Upper lobe of left lung (tissue), 6 donors: Measurements from ENCODE around the gene NMB. TPM values are rescaled to one million over a fixed set of nuclear protein-coding genes. Genes with fewer than 3 reads are reported as not detected.
"Not testable (repeated sequence)": the region's sequence is repeated elsewhere in the genome, so short reads cannot be mapped to it uniquely, and the experiment has no call there.

Experiments
- ATAC-seq, 2 donors: fragments of 200-7000 bp; cut with Tn5 transposase; one replicate each; pipeline ENCODE4 v1.9.1; 2022; ENCODE audit warnings: mild to moderate bottlenecking in 2 of 2, moderate library complexity in 2 of 2; ENCODE audit not compliant: low FRiP score in 2 of 2
- DNase-seq, 2 donors: peaks; one replicate each; pipeline ENCODE4 v3.0.0-alpha.2; 2019 to 2020
- H3K27ac ChIP-seq, 4 donors: fragments of 200-600 bp; sonication (generic); one replicate each; pipeline ENCODE4 v1.5.1; 2016 to 2019
- H3K27me3 ChIP-seq, 4 donors: fragments of 200-600 bp; sonication (generic); one replicate each; pipeline ENCODE4 v1.5.1; 2017 to 2019
- H3K36me3 ChIP-seq, 4 donors: fragments of 200-600 bp; sonication (generic); one replicate each; pipeline ENCODE4 v1.5.1; 2016 to 2019
- H3K4me1 ChIP-seq, 4 donors: fragments of 200-600 bp; sonication (generic); one replicate each; pipeline ENCODE4 v1.5.1; 2018 to 2019
- H3K4me3 ChIP-seq, 4 donors: fragments of 200-600 bp; sonication (generic); one replicate each; pipeline ENCODE4 v1.5.1; 2017 to 2019; ENCODE audit warnings: mild to moderate bottlenecking in 2 of 4, moderate library complexity in 1 of 4
- H3K9me3 ChIP-seq, 4 donors: fragments of 200-600 bp; sonication (generic); one replicate each; pipeline ENCODE4 v1.5.1; 2018 to 2019
- EP300 ChIP-seq, 4 donors: sonication (generic); formaldehyde crosslinking; IDR thresholded peaks; one replicate each; pipeline ENCODE4 v1.5.1; 2017; ENCODE audit warnings: antibody characterized with exemption in 4 of 4, control low read depth in 2 of 4
- POLR2A ChIP-seq, 4 donors: fragments of 450-650 bp; IDR thresholded peaks; one replicate each; pipeline ENCODE4 v1.5.1; 2016 to 2017; ENCODE audit warnings: antibody characterized with exemption in 4 of 4, mild to moderate bottlenecking in 2 of 4
- POLR2AphosphoS5 ChIP-seq, 2 donors: sonication (generic); formaldehyde crosslinking; IDR thresholded peaks; one replicate each; pipeline ENCODE4 v1.5.1; 2017; ENCODE audit warnings: antibody characterized with exemption in 2 of 2
- WGBS, 2 donors: methylation state at CpG; one replicate each; pipeline ENCODE4 v1.1.5; 2017 to 2018; 5-methylcytosine and 5-hydroxymethylcytosine counted together
- total RNA-seq, 6 donors: library from RNA; depleted of rRNA in 4 of 6; stranded (reverse); fragments of >200 nt in 4 of 6; gene quantifications; one replicate each; pipeline versions ENCODE4 v1.1.0 to v1.2.1, GENCODE V29; 2016 to 2021
- TF ChIP-seq, protein P1 (sequence below), 6 experiments: fragments of 450-650 bp in 4 of 6; fragments of 200-600 bp in 2 of 6; sonication (generic) in 2 of 6; IDR thresholded peaks; one replicate each; pipeline ENCODE4 v1.5.1; 2016 to 2019; ENCODE audit warnings: antibody characterized with exemption in 6 of 6
- donor health status: DM: no; HTN: no; CAD: no; lungs with moderate emphysema.
- donor health status: DM: no; HTN: yes; CAD: no; lungs with severe emphysema.

The NMB gene
- total RNA-seq, 6 donors from 2014 or later: 4.7 to 13.1 (median 5.7) TPM; not detected in 1

DNA sequence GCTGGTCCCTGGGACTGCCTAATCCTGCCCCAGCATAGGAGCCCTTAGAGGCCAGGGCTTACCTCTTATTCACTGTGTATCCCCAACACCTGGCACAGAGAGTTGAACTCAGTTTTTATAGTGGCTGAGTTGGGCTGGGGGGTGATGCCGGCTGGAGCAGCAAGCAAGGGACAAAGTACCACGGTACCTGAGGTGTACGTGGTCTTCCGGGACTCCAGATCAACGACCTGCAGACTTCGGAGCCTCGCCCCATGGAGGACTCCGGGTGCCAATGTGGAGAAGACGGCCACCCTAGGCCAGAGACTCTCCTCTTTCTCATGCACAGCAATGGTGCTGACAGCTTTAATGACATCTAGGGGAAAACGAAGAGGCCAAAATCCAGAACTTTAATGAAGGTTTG lies 12.0 kb downstream of the NMB start:
- TF ChIP-seq POLR2A (IDR thresholded peaks at IDR 0.05) (no peak), POLR2AphosphoS5 (IDR thresholded peaks at IDR 0.05) (no peak), EP300 (IDR thresholded peaks at IDR 0.05) (no peak)
- TF ChIP-seq, protein P1, sequence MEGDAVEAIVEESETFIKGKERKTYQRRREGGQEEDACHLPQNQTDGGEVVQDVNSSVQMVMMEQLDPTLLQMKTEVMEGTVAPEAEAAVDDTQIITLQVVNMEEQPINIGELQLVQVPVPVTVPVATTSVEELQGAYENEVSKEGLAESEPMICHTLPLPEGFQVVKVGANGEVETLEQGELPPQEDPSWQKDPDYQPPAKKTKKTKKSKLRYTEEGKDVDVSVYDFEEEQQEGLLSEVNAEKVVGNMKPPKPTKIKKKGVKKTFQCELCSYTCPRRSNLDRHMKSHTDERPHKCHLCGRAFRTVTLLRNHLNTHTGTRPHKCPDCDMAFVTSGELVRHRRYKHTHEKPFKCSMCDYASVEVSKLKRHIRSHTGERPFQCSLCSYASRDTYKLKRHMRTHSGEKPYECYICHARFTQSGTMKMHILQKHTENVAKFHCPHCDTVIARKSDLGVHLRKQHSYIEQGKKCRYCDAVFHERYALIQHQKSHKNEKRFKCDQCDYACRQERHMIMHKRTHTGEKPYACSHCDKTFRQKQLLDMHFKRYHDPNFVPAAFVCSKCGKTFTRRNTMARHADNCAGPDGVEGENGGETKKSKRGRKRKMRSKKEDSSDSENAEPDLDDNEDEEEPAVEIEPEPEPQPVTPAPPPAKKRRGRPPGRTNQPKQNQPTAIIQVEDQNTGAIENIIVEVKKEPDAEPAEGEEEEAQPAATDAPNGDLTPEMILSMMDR (IDR thresholded peaks at IDR 0.05): no peak
- DNase-seq (no peak), ATAC-seq (no peak)
- Histone ChIP-seq H3K9me3 (no peaks in the 10 kb centered on the region), H3K36me3 (peaks cover 31 to 100% (median 89%) of the 10 kb centered on the region in 4 donors), H3K27ac (no peak overlapping the region), H3K27me3 (no peaks in the 10 kb centered on the region), H3K4me3 (no peak overlapping the region), H3K4me1 (peaks cover 0 to 13% (median 8%) of the 10 kb centered on the region in 4 donors)
- 96% methylated on average over 10 of the region's 10 CpGs for WGBS, 2 donors

DNA sequence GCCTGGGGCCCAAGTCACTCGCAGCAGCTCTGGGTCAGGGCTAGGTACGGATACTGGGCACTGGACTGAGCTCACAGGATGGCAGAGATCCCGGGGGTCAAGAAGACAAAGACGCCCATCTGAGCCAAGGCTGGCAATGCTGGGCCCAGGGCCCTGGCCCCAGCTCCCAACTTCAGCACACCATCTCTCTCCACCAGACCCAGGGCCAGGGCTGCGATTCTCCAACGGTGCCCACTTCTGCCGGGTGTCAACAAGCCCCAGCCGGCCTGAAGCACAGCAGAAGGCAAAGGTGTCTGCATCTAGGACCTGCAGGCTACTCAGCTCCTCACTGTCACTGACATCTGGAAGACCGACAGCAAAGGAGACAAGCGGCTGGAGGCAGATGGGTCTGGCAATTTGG lies 12.5 kb downstream of the NMB start:
- Histone ChIP-seq H3K36me3 (peaks cover 32 to 100% (median 90%) of the 10 kb centered on the region in 4 donors), H3K4me3 (no peak overlapping the region), H3K27me3 (no peaks in the 10 kb centered on the region), H3K4me1 (peaks cover 0 to 13% (median 8%) of the 10 kb centered on the region in 4 donors), H3K9me3 (no peaks in the 10 kb centered on the region), H3K27ac (no peak overlapping the region)
- TF ChIP-seq POLR2A (IDR thresholded peaks at IDR 0.05) (no peak), EP300 (IDR thresholded peaks at IDR 0.05) (no peak), POLR2AphosphoS5 (IDR thresholded peaks at IDR 0.05) (no peak)
- TF ChIP-seq, protein P1 (IDR thresholded peaks at IDR 0.05): no peak
- ATAC-seq (no peak), DNase-seq (peak in 1 of 2 donors; percentile 40)
- whole genome bisulfite sequencing, 2 donors: 96 to 97% methylated on average over 4 to 10 of the region's 10 CpGs

DNA sequence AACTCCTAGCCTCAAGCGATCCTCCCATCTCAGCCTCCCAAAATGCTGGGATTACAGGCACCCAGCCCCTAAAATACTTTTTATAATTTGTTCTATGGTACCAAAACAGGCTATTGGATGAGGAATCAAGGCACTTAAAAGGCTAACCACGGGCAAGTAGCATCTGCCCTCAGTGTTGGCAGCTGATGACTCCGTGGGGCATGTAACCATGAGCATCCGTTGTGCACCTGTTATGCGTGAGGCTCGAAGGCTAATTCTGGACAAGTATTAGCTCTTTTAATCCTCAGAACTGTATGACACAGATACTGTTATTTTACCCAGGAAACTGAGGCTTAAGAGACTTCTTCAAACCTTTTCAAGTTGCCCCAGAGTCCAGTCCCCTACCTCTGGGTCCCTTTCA lies 14.2 kb downstream of the NMB start:
- Histone ChIP-seq H3K36me3 (peaks cover 33 to 100% (median 94%) of the 10 kb centered on the region in 4 donors), H3K4me1 (peaks cover 0 to 6% (median 4%) of the 10 kb centered on the region in 4 donors), H3K4me3 (no peak overlapping the region), H3K27me3 (no peaks in the 10 kb centered on the region), H3K27ac (no peak overlapping the region), H3K9me3 (no peaks in the 10 kb centered on the region)
- no peak for ATAC-seq
- DNase-seq: no peak
- WGBS, 2 donors: 91 to 93% methylated on average over 6 of the region's 6 CpGs
- TF ChIP-seq POLR2A (IDR thresholded peaks at IDR 0.05) (no peak), POLR2AphosphoS5 (IDR thresholded peaks at IDR 0.05) (no peak), EP300 (IDR thresholded peaks at IDR 0.05) (no peak)
- TF ChIP-seq, protein P1 (IDR thresholded peaks at IDR 0.05): no peak

DNA sequence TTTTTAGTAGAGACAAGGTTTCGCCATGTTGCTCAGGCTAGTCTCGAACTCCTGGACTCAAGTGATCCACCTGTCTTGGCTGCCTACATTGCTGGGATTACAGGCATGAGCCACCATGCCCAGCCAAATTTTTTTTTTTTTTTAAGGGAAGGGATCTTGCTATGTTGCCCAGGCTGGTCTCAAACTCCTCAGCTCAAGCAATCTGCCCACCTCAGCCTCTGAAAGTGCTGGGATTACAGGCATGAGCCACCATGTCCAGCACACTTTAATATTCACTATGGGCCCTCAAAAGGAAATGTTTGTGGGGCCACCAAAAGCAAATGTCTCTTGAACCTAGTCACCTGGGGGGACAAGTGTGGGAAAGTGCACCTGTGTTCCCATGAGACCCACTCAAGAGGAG lies 15.4 kb downstream of the NMB start:
- H3K27ac ChIP-seq, H3K4me1 ChIP-seq, ATAC-seq, H3K4me3 ChIP-seq, H3K27me3 ChIP-seq, DNase-seq, H3K9me3 ChIP-seq: not testable (repeated sequence)
- WGBS, 2 donors: 42 to 82% methylated on average over 2 of the region's 2 CpGs
- peaks cover 30 to 100% (median 90%) of the 10 kb centered on the region in 4 donors for H3K36me3 ChIP-seq

DNA sequence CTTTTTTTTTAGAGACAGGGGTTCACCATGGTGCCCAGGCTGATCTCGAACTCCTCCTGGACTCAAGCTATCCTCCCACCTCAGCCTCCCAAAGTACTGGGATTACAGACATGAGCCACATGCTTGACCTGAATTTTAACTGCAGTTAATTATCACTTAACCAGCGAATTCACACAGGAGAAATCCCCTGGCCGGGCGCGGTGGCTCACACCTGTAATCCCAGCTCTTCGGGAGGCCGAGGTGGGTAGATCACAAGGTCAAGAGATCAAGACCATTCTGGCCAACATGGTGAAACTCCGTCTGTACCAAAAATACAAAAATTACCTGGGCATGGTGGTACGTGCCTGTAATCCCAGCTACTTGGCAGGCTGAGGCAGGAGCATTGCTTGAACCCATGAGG lies 16.1 kb downstream of the NMB start:
- ATAC-seq, DNase-seq, H3K27me3 ChIP-seq, H3K27ac ChIP-seq, H3K9me3 ChIP-seq, H3K4me3 ChIP-seq, H3K4me1 ChIP-seq: not testable (repeated sequence)
- 93 to 95% methylated on average over 6 to 9 of the region's 9 CpGs for WGBS, 2 donors
- H3K36me3 ChIP-seq: peaks cover 30 to 98% (median 88%) of the 10 kb centered on the region in 4 donors

DNA sequence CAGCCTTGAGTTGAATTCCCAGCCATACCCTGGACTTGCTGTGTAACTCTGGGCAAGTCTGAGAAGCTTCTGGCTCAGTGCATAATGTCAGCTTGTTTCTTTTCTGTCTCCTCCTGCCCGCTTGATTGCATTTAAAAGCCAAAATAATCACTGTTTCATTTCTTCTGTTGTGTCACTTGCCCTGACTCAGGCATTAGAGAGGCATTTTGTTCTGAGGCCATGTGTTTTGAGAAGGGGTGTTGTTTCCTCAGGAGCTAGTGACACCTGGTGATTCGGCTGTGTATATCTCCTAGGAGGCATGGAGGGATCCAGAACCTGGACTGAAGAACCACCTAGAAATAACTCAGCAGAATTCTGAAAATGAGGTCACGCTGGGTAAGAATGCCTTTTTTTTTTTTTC lies 19.9 kb downstream of the NMB start:
- DNase-seq (no peak), ATAC-seq (no peak)
- Histone ChIP-seq H3K4me1 (peaks cover 15 to 19% (median 18%) of the 10 kb centered on the region in 4 donors), H3K27me3 (no peaks in the 10 kb centered on the region), H3K27ac (no peak overlapping the region), H3K36me3 (peaks cover 21 to 66% (median 57%) of the 10 kb centered on the region in 4 donors), H3K4me3 (no peak overlapping the region), H3K9me3 (no peaks in the 10 kb centered on the region)
- 81 to 82% methylated on average over 3 of the region's 3 CpGs for WGBS, 2 donors
- TF ChIP-seq POLR2AphosphoS5 (IDR thresholded peaks at IDR 0.05) (no peak), EP300 (IDR thresholded peaks at IDR 0.05) (no peak), POLR2A (IDR thresholded peaks at IDR 0.05) (no peak)
- TF ChIP-seq, protein P1 (IDR thresholded peaks at IDR 0.05): no peak
